Measurements from ENCODE around the gene XAGE5.
"Not testable (repeated sequence)": the region's sequence is repeated elsewhere in the genome, so short reads cannot be mapped to it uniquely, and the experiment has no call there.

The XAGE5 gene

GRCh38 chrX:52811065-52811625 lies at the start of gene XAGE5:
Gene XAGE5 (plus strand): TSS chrX:52811287. CDS start chrX:52812567, 1,280 bp downstream.
- no peak for DNase-seq

GRCh38 chrX:52765983-52766382 lies 45.1 kb upstream of the XAGE5 start:
- DNase-seq, result not testable (repeated sequence)

GRCh38 chrX:52773504-52773903 lies 37.6 kb upstream of the XAGE5 start:
- not testable (repeated sequence) for DNase-seq

GRCh38 chrX:52797327-52797726 lies 13.8 kb upstream of the XAGE5 start, which contains the start of gene SPANXN5:
Gene SPANXN5 (minus strand): TSS chrX:52797427. CDS start chrX:52797348, 79 bp downstream.
- DNase-seq, result not testable (repeated sequence)

- not testable (repeated sequence) for DNase-seq
Measured at GRCh38 chrX:52804876-52805275, 6.2 kb upstream of the XAGE5 start.

GRCh38 chrX:52819788-52820187 lies 8.7 kb downstream of the XAGE5 start:
- no peak for DNase-seq

- no peak for DNase-seq
Measured at GRCh38 chrX:52821079-52821760, 10.1 kb downstream of the XAGE5 start.

- no peak for DNase-seq
Measured at GRCh38 chrX:52824608-52825007, 13.5 kb downstream of the XAGE5 start.

GRCh38 chrX:52830551-52830950 lies 19.5 kb downstream of the XAGE5 start:
- DNase-seq, result no peak

- DNase-seq, result no peak
Measured at GRCh38 chrX:52839137-52839536, 28.1 kb downstream of the XAGE5 start.

GRCh38 chrX:52843619-52844018 lies 32.5 kb downstream of the XAGE5 start:
- not testable (repeated sequence) for DNase-seq

- no peak for DNase-seq
Measured at GRCh38 chrX:52852110-52852860, 41.2 kb downstream of the XAGE5 start.

GRCh38 chrX:52856991-52857525 lies 46.0 kb downstream of the XAGE5 start:
- DNase-seq, result not testable (repeated sequence)

- DNase-seq, result no peak
Measured at GRCh38 chrX:52865343-52865998, 54.4 kb downstream of the XAGE5 start.
